ENCODE results near the gene CCNF. TPM values are rescaled to one million over a fixed set of nuclear protein-coding genes. Genes with fewer than 3 reads are reported as not detected.

The CCNF gene
- total and polyA plus RNA-seq, 9 of the 15 experiments (the other 6 are each of a cell fraction or from before 2014, with no cell fraction given) = 4.1 to 70.1 (median 29.5) TPM

- intact Hi-C loops (cut with micrococcal nuclease) = no loop called here
- Histone ChIP-seq H3K4me3 (no peak overlapping the region), H3K79me2 (ENCODE audit: control insufficient read depth, insufficient read depth, low read length) (no peaks in the 10 kb centered on the region), H3K27me3 (ENCODE audit: control insufficient read depth in 2 of 2, insufficient read depth in 2 of 2, low read length in 2 of 2) (no peaks in the 10 kb centered on the region; a peak in 1 of 5 replicates), H4K20me1 (replicated peaks; ENCODE audit: control insufficient read depth, insufficient read depth, low read length) (no peaks in the 10 kb centered on the region), H2AFZ (ENCODE audit: low read depth, low read length) (no peak overlapping the region), H3K9me3 (replicated peaks; ENCODE audit: control insufficient read depth, insufficient read depth, low read depth, low read length) (no peaks in the 10 kb centered on the region), H3K4me1 (replicated peaks in 1 of 2; ENCODE audit: control insufficient read depth in 2 of 2, insufficient read depth in 2 of 2, low read length in 2 of 2) (peaks cover 10 to 11% of the 10 kb centered on the region in 2 experiments), H3K9me1 (ENCODE audit: control insufficient read depth, insufficient read depth, low read length) (no peaks in the 10 kb centered on the region), H3K27ac (ENCODE audit: extremely low read depth, low read depth, low read length) (no peak overlapping the region), H3K4me2 (ENCODE audit: insufficient read depth, low read length) (no peak overlapping the region), H3K36me3 (ENCODE audit: control insufficient read depth, insufficient read depth, low read length) (no peaks in the 10 kb centered on the region), H3K9ac (ENCODE audit: insufficient read depth in 1 of 2, low read depth in 2 of 2, low read length in 2 of 2) (no peak overlapping the region)
- DNase-seq (ENCODE audit: extremely low read depth in 1 of 4, low spot score in 3 of 4) = no peak
- ATAC-seq = no peak
- 5% methylated on average over 2 of the region's 2 CpGs for WGBS (ENCODE audit: insufficient coverage, low coverage, missing lambda C conversion rate)
- BruUV-seq (replicated peaks) = no TSS peak
- TF ChIP-seq TCF3 (CRISPR knock-in tag; IDR thresholded peaks at IDR 0.05) = no peak
- TF ChIP-seq ZNF12 (CRISPR knock-in tag; IDR thresholded peaks at IDR 0.05) = no peak
- no peak for TF ChIP-seq GTF2A2 (tag; IDR thresholded peaks at IDR 0.05)
- TF ChIP-seq NFIC (IDR thresholded peaks at IDR 0.05) = peak; percentile 56
- TF ChIP-seq ZNF668 (CRISPR knock-in tag; IDR thresholded peaks at IDR 0.05) = no peak
- ChIA-PET POLR2A (no interaction called here), CTCF (ENCODE audit: low intra/inter-chr PET ratio) (no interaction called here)
- in situ Hi-C loops (cut with MboI) = no loop called here
- no peak for FAIRE-seq
Measured at GRCh38 chr16:2415085-2415484, 14.2 kb upstream of the CCNF start.

- no peaks in the 10 kb centered on the region for H3K79me2 ChIP-seq (ENCODE audit: control insufficient read depth, insufficient read depth, low read length)
- no peak for FAIRE-seq
Measured at GRCh38 chr16:2420035-2420434, 9.2 kb upstream of the CCNF start.

More at GRCh38 chr16:2420035-2420434, 9.2 kb upstream of the CCNF start:
- ChIA-PET CTCF (ENCODE audit: low intra/inter-chr PET ratio) (no interaction called here), POLR2A (no interaction called here)
- Histone ChIP-seq H2AFZ (ENCODE audit: low read depth, low read length) (no peak overlapping the region), H3K9ac (ENCODE audit: insufficient read depth in 1 of 2, low read depth in 2 of 2, low read length in 2 of 2) (no peak overlapping the region), H4K20me1 (replicated peaks; ENCODE audit: control insufficient read depth, insufficient read depth, low read length) (no peaks in the 10 kb centered on the region), H3K4me2 (ENCODE audit: insufficient read depth, low read length) (no peak overlapping the region), H3K4me1 (replicated peaks in 1 of 2; ENCODE audit: control insufficient read depth in 2 of 2, insufficient read depth in 2 of 2, low read length in 2 of 2) (peaks cover 15 to 19% of the 10 kb centered on the region in 2 experiments; a peak in 4 of 5 replicates), H3K9me3 (replicated peaks; ENCODE audit: control insufficient read depth, insufficient read depth, low read depth, low read length) (no peaks in the 10 kb centered on the region), H3K9me1 (ENCODE audit: control insufficient read depth, insufficient read depth, low read length) (no peaks in the 10 kb centered on the region), H3K27ac (ENCODE audit: extremely low read depth, low read depth, low read length) (no peak overlapping the region), H3K27me3 (ENCODE audit: control insufficient read depth in 2 of 2, insufficient read depth in 2 of 2, low read length in 2 of 2) (no peaks in the 10 kb centered on the region), H3K4me3 (no peak overlapping the region), H3K36me3 (ENCODE audit: control insufficient read depth, insufficient read depth, low read length) (no peaks in the 10 kb centered on the region)
- intact Hi-C loops (cut with micrococcal nuclease) (no loop called here), in situ Hi-C loops (cut with MboI) (no loop called here)
- no TSS peak for BruUV-seq (replicated peaks)
- no peak for DNase-seq (ENCODE audit: extremely low read depth in 1 of 4, low spot score in 3 of 4)
- TF ChIP-seq MEF2A (IDR thresholded peaks at IDR 0.05; ENCODE audit: control insufficient read depth, low read depth, low read length) = peak; percentile 28; the same call in 1 of the 2 replicates
- no peak for TF ChIP-seq CREB1 (IDR thresholded peaks at IDR 0.05)
- no peak for TF ChIP-seq CREB1 (CRISPR knock-in tag; IDR thresholded peaks at IDR 0.05)
- TF ChIP-seq LEF1 (IDR thresholded peaks at IDR 0.05) = no peak
- TF ChIP-seq SAP30 (IDR thresholded peaks at IDR 0.05; ENCODE audit: borderline replicate concordance, insufficient read depth, low read depth, low read length, poor library complexity, severe bottlenecking) = no peak
- TF ChIP-seq HDAC8 (tag; IDR thresholded peaks at IDR 0.05) = no peak
- TF ChIP-seq KDM5B (IDR thresholded peaks at IDR 0.05; ENCODE audit: insufficient replicate concordance, low read depth, low read length) = no peak
- TF ChIP-seq SMAD1 (IDR thresholded peaks at IDR 0.05; ENCODE audit: low read depth, low read length, partially characterized antibody) = no peak
- no peak for TF ChIP-seq GATA2 (CRISPR knock-in tag; IDR thresholded peaks at IDR 0.05)
- no peak for ATAC-seq

Measured in K562 (cell line).